ENCODE data around the gene TIMM29. TPM values are rescaled to one million over a fixed set of nuclear protein-coding genes. Genes with fewer than 3 reads are reported as not detected.
A peak's percentile ranks its signal among the peaks of the same experiment; 100 is the strongest.
"Not testable (repeated sequence)": the region's sequence is repeated elsewhere in the genome, so short reads cannot be mapped to it uniquely, and the experiment has no call there.

The TIMM29 gene
- polyA plus RNA-seq, 1 donor from 2014 or later: 39.4 TPM

DNA sequence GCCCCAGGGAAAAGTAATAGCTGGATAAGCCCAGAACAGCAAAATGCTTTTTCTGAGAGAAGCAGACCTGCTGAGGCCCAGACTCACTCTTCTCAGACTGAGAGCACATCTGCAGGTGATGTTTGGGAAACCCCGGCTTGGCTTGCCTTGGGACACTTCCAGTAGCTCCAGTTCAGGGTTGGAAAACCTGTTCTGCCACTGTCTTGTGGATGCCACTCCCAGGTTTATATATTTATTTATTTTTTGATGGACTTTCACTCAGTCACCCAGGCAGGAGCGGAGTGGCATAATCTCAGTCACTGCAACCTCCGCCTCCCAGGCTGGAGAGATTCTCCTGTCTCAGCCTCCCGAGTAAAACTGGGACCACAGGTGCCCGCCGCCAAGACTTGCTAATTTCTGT, 24.2 kb downstream of the TIMM29 start:
- no peak overlapping the region for H3K9ac ChIP-seq (ENCODE audit: low read length)
- no peaks in the 10 kb centered on the region for H3K27me3 ChIP-seq (ENCODE audit: insufficient read depth, low read depth, low read length)
- H3F3A ChIP-seq (ENCODE audit: insufficient read depth, low read length, poor library complexity, severe bottlenecking): no peaks in the 10 kb centered on the region
- no peaks in the 10 kb centered on the region for H4K20me1 ChIP-seq (ENCODE audit: insufficient read depth)
- no peaks in the 10 kb centered on the region for H3K79me2 ChIP-seq (replicated peaks; ENCODE audit: insufficient read depth, low read length)
- H2AFZ ChIP-seq (ENCODE audit: low read depth, low read length): no peak overlapping the region
- H3K27ac ChIP-seq (ENCODE audit: low read length): no peak overlapping the region
- no peak overlapping the region for H3K4me2 ChIP-seq (ENCODE audit: low read length)
- no peaks in the 10 kb centered on the region for H3K9me2 ChIP-seq (ENCODE audit: insufficient read depth, low read length)
- no peaks in the 10 kb centered on the region for H3K9me3 ChIP-seq (ENCODE audit: low read length)
- TF ChIP-seq EP300 (conservative IDR thresholded peaks at IDR 0.05; ENCODE audit: poor library complexity, severe bottlenecking) (no peak), TAF1 (IDR thresholded peaks at IDR 0.05; ENCODE audit: low read depth) (no peak), POLR2AphosphoS5 (IDR thresholded peaks at IDR 0.05) (no peak), MXI1 (conservative IDR thresholded peaks at IDR 0.05; ENCODE audit: poor library complexity, severe bottlenecking) (no peak)
- H3K36me3 ChIP-seq (ENCODE audit: insufficient read depth, low read length): no peaks in the 10 kb centered on the region
- no peak overlapping the region for H3K4me3 ChIP-seq (ENCODE audit: low read length)

DNA sequence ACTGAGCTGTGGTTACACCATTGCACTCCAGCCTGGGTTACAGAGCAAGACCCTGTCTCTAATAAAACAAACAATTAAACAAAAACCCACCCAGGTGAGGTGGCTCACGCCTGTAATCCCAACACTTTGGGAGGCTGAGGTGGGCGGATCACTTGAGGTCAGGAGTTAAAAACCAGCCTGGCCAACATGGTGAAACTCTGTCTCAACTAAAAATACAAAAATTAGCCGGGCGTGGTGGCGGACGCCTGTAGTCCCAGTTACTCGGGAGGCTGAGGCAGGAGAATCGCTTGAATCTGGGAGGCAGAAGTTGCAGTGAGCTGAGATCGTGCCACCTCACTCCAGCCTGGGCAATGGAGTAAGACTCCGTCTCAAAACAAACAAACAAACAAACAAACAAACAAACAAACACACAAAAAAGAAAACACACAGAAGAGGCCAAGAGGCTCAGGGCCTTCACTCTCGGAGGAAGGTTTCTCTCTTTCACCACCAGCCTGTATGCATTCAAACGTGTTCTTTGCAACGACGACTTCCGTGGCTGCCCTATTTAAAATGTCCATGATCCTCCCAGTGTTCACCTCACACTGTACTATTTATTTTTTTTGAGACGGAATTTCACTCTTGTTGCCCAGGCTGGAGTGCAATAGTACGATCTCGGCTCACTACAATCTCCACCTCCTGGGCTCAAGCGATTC, 30.8 kb downstream of the TIMM29 start:
- H2AFZ ChIP-seq (ENCODE audit: low read depth, low read length); H3K9ac ChIP-seq (ENCODE audit: low read length): not testable (repeated sequence)
- peak overlapping the region; percentile 91 for H3K27ac ChIP-seq (ENCODE audit: low read length)

DNA sequence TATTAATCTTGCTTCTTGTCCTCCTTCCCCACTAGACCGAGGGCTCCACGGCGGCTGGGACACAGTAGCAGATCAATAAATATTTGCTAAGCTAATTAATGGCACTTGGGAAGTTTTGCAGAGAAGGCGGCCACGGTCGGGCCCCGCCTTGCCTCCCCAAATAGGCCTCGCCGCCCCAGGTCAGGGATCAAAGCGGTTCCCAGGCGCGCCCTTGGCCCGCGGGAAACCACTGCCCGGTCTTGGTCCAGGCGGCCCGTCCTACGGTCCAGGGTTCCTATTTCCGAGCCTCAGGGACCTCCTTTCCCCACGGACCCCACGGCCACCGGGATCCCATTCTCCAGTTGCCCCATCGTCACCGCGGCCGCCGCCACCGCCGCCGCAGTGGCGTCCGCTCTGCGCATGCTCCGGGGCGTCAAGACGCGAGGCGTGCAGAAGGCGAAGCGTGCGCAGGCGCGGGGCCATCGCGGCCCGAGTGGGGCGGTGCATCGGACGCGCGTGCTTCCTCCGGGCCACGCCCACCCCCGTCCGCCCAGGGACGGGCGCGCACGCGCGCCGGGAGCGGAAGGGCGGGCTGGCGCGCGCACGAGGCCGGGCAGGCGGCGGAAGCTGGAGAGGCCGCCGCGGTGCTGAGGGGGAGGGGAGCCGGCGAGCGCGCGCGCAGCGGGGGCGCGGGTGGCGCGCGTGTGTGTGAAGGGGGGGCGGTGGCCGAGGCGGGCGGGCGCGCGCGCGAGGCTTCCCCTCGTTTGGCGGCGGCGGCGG, 31.9 kb downstream of the TIMM29 start, which contains the start of gene SMARCA4:
SMARCA4 (plus strand) TSS at position 717 of the 759 bp plus-strand sequence. CDS start 23,122 bp downstream, outside the sequence.
- TF ChIP-seq, protein P1, sequence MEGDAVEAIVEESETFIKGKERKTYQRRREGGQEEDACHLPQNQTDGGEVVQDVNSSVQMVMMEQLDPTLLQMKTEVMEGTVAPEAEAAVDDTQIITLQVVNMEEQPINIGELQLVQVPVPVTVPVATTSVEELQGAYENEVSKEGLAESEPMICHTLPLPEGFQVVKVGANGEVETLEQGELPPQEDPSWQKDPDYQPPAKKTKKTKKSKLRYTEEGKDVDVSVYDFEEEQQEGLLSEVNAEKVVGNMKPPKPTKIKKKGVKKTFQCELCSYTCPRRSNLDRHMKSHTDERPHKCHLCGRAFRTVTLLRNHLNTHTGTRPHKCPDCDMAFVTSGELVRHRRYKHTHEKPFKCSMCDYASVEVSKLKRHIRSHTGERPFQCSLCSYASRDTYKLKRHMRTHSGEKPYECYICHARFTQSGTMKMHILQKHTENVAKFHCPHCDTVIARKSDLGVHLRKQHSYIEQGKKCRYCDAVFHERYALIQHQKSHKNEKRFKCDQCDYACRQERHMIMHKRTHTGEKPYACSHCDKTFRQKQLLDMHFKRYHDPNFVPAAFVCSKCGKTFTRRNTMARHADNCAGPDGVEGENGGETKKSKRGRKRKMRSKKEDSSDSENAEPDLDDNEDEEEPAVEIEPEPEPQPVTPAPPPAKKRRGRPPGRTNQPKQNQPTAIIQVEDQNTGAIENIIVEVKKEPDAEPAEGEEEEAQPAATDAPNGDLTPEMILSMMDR (IDR thresholded peaks at IDR 0.05; ENCODE audit: poor library complexity, severe bottlenecking): peak; percentile 31
- no peak for TF ChIP-seq SMC3 (conservative IDR thresholded peaks at IDR 0.05; ENCODE audit: poor library complexity)
- peak; percentile 97 for TF ChIP-seq POLR2AphosphoS5 (IDR thresholded peaks at IDR 0.05)
- TF ChIP-seq, protein P2, sequence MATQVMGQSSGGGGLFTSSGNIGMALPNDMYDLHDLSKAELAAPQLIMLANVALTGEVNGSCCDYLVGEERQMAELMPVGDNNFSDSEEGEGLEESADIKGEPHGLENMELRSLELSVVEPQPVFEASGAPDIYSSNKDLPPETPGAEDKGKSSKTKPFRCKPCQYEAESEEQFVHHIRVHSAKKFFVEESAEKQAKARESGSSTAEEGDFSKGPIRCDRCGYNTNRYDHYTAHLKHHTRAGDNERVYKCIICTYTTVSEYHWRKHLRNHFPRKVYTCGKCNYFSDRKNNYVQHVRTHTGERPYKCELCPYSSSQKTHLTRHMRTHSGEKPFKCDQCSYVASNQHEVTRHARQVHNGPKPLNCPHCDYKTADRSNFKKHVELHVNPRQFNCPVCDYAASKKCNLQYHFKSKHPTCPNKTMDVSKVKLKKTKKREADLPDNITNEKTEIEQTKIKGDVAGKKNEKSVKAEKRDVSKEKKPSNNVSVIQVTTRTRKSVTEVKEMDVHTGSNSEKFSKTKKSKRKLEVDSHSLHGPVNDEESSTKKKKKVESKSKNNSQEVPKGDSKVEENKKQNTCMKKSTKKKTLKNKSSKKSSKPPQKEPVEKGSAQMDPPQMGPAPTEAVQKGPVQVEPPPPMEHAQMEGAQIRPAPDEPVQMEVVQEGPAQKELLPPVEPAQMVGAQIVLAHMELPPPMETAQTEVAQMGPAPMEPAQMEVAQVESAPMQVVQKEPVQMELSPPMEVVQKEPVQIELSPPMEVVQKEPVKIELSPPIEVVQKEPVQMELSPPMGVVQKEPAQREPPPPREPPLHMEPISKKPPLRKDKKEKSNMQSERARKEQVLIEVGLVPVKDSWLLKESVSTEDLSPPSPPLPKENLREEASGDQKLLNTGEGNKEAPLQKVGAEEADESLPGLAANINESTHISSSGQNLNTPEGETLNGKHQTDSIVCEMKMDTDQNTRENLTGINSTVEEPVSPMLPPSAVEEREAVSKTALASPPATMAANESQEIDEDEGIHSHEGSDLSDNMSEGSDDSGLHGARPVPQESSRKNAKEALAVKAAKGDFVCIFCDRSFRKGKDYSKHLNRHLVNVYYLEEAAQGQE (IDR thresholded peaks at IDR 0.05; ENCODE audit: borderline replicate concordance): peak; percentile 70
- peak; percentile 35 for TF ChIP-seq TAF1 (IDR thresholded peaks at IDR 0.05; ENCODE audit: low read depth)
- peak; percentile 81 for TF ChIP-seq MXI1 (conservative IDR thresholded peaks at IDR 0.05; ENCODE audit: poor library complexity, severe bottlenecking)
- no peak for TF ChIP-seq EP300 (conservative IDR thresholded peaks at IDR 0.05; ENCODE audit: poor library complexity, severe bottlenecking)
- H2AFZ ChIP-seq (ENCODE audit: low read depth, low read length): peak within 1 kb of the TSS; percentile 93
- H3K9me2 ChIP-seq (ENCODE audit: insufficient read depth, low read length): no peaks in the 10 kb centered on the region
- peak within 1 kb of the TSS; percentile 99 for H3K4me3 ChIP-seq (ENCODE audit: low read length)
- peaks cover 6% of the 10 kb centered on the region for H4K20me1 ChIP-seq (ENCODE audit: insufficient read depth)
- peak within 1 kb of the TSS; percentile 98 for H3K9ac ChIP-seq (ENCODE audit: low read length)
- H3F3A ChIP-seq (ENCODE audit: insufficient read depth, low read length, poor library complexity, severe bottlenecking): no peaks in the 10 kb centered on the region
- peak within 1 kb of the TSS; percentile 80 for H3K4me2 ChIP-seq (ENCODE audit: low read length)
- no peaks in the 10 kb centered on the region for H3K36me3 ChIP-seq (ENCODE audit: insufficient read depth, low read length)
- H3K9me3 ChIP-seq (ENCODE audit: low read length): no peaks in the 10 kb centered on the region
- peak within 1 kb of the TSS; percentile 97 for H3K27ac ChIP-seq (ENCODE audit: low read length)
- H3K27me3 ChIP-seq (ENCODE audit: insufficient read depth, low read depth, low read length): no peaks in the 10 kb centered on the region
- H3K79me2 ChIP-seq (replicated peaks; ENCODE audit: insufficient read depth, low read length): peaks cover 41% of the 10 kb centered on the region

More for the DNA sequence above, 30.8 kb downstream of the TIMM29 start:
- not testable (repeated sequence) for H3K27me3 ChIP-seq (ENCODE audit: insufficient read depth, low read depth, low read length); H3K4me2 ChIP-seq (ENCODE audit: low read length); H3K36me3 ChIP-seq (ENCODE audit: insufficient read depth, low read length); H3K9me2 ChIP-seq (ENCODE audit: insufficient read depth, low read length); H3K9me3 ChIP-seq (ENCODE audit: low read length); H4K20me1 ChIP-seq (ENCODE audit: insufficient read depth); H3F3A ChIP-seq (ENCODE audit: insufficient read depth, low read length, poor library complexity, severe bottlenecking)
- Histone ChIP-seq H3K4me3 (ENCODE audit: low read length) (peak overlapping the region; percentile 88), H3K79me2 (replicated peaks; ENCODE audit: insufficient read depth, low read length) (peaks cover 30% of the 10 kb centered on the region)

Measured in neural cell (in vitro differentiated cells).